OCI-LY3 (cell line): ENCODE data around the gene HOTAIR.

Experiments
- H2AFZ ChIP-seq: fragments of 200-600, 300-600 bp; shearing (Covaris generic); 2 replicates; pipeline ENCODE4 v1.6.0; 2014; ENCODE audit warnings: antibody characterized with exemption, low read depth, low read length
- H3K27ac ChIP-seq: fragments of 200-600, 300-600 bp; sonication (generic); 2 replicates; pipeline ENCODE4 v1.5.1; 2014; ENCODE audit warnings: mild to moderate bottlenecking, low read length, moderate library complexity, mixed read lengths
- H3K27me3 ChIP-seq: fragments of 200-600, 300-600 bp; sonication (generic); 2 replicates; pipeline ENCODE4 v1.6.1; 2014; ENCODE audit warnings: low read depth, low read length, mixed read lengths
- H3K36me3 ChIP-seq: fragments of 200-600, 300-600 bp; sonication (generic); replicated peaks from 2 replicates; pipeline ENCODE3; 2014; ENCODE audit warnings: low read depth, low read length, mixed read lengths
- H3K4me1 ChIP-seq: fragments of 300-600, 200-600 bp; sonication (generic); 2 replicates; pipeline ENCODE4 v1.6.1; 2014; ENCODE audit warnings: low read length, mixed read lengths
- H3K4me2 ChIP-seq: fragments of 200-600, 300-600 bp; sonication (generic); 2 replicates; pipeline ENCODE4 v1.6.1; 2014; ENCODE audit warnings: low read length, mixed read lengths
- H3K4me3 ChIP-seq: fragments of 300-600, 200-600 bp; sonication (generic); 2 replicates; pipeline ENCODE4 v1.5.1; 2014; ENCODE audit warnings: antibody characterized with exemption, mild to moderate bottlenecking, low read length, moderate library complexity
- H3K79me2 ChIP-seq: fragments of 300-600, 200-600 bp; shearing (Covaris generic); 2 replicates; pipeline ENCODE4 v1.6.1; 2014; ENCODE audit warnings: mild to moderate bottlenecking, low read length, mixed read lengths
- H3K9ac ChIP-seq: fragments of 300-600, 200-600 bp; shearing (Covaris generic); 2 replicates; pipeline ENCODE4 v1.6.0; 2014; ENCODE audit warnings: mild to moderate bottlenecking, low read length, moderate library complexity
- H3K9me3 ChIP-seq: fragments of 200-600, 300-600 bp; shearing (Covaris generic); 2 replicates; pipeline ENCODE4 v1.6.1; 2014; ENCODE audit warnings: low read length, mixed read lengths; ENCODE audit not compliant: insufficient read depth
- H4K20me1 ChIP-seq: fragments of 200-600, 300-600 bp; sonication (generic); 2 replicates; pipeline ENCODE4 v1.6.1; 2016; ENCODE audit warnings: low read length, mixed read lengths; ENCODE audit not compliant: insufficient read depth
- CTCF ChIP-seq: fragments of 200-600, 300-600 bp; sonication (generic); IDR thresholded peaks from 2 replicates; pipeline ENCODE4 v1.5.1; 2014; ENCODE audit warnings: antibody characterized with exemption, low read length, low read depth
- EZH2phosphoT487 ChIP-seq: fragments of 200-600 bp; shearing (Covaris generic); IDR thresholded peaks from 2 replicates; pipeline ENCODE4 v1.6.1; 2018; ENCODE audit warnings: antibody characterized with exemption, mixed run types, low read depth

Gene HOTAIR

GRCh38 chr12:53924521-53925405 is 50.0 kb downstream of the HOTAIR start:
- H3K27me3 ChIP-seq = peaks cover 58% of the 10 kb centered on the region
- H3K4me3 ChIP-seq = no peak overlapping the region
- no peaks in the 10 kb centered on the region for H4K20me1 ChIP-seq
- H2AFZ ChIP-seq = no peak overlapping the region
- no peaks in the 10 kb centered on the region for H3K79me2 ChIP-seq
- no peaks in the 10 kb centered on the region for H3K9me3 ChIP-seq
- no peaks in the 10 kb centered on the region for H3K4me1 ChIP-seq
- TF ChIP-seq EZH2phosphoT487 = no peak
- no peak overlapping the region for H3K4me2 ChIP-seq
- H3K9ac ChIP-seq = no peak overlapping the region
- no peaks in the 10 kb centered on the region for H3K36me3 ChIP-seq
- H3K27ac ChIP-seq = no peak overlapping the region

GRCh38 chr12:53916788-53917655 is 57.7 kb downstream of the HOTAIR start:
- H2AFZ ChIP-seq = no peak overlapping the region
- TF ChIP-seq EZH2phosphoT487 (no peak), CTCF (no peak)
- no peak overlapping the region for H3K9ac ChIP-seq
- no peaks in the 10 kb centered on the region for H3K4me1 ChIP-seq
- H3K4me2 ChIP-seq = no peak overlapping the region
- H3K27me3 ChIP-seq = peaks cover 49% of the 10 kb centered on the region
- H3K36me3 ChIP-seq = no peaks in the 10 kb centered on the region
- H3K79me2 ChIP-seq = no peaks in the 10 kb centered on the region
- no peaks in the 10 kb centered on the region for H4K20me1 ChIP-seq
- H3K9me3 ChIP-seq = no peaks in the 10 kb centered on the region
- H3K4me3 ChIP-seq = no peak overlapping the region
- H3K27ac ChIP-seq = no peak overlapping the region
